NCI-H187 treated with DMSO at 0.1 percent for 48 hours (cell line): ENCODE results near the gene AMZ1.

Source experiments
- DNase-seq: peaks from one replicate; lab custom pipeline; 2025; lab: John Stamatoyannopoulos, UW

AMZ1 gene, protein sequence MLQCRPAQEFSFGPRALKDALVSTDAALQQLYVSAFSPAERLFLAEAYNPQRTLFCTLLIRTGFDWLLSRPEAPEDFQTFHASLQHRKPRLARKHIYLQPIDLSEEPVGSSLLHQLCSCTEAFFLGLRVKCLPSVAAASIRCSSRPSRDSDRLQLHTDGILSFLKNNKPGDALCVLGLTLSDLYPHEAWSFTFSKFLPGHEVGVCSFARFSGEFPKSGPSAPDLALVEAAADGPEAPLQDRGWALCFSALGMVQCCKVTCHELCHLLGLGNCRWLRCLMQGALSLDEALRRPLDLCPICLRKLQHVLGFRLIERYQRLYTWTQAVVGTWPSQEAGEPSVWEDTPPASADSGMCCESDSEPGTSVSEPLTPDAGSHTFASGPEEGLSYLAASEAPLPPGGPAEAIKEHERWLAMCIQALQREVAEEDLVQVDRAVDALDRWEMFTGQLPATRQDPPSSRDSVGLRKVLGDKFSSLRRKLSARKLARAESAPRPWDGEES

DNA sequence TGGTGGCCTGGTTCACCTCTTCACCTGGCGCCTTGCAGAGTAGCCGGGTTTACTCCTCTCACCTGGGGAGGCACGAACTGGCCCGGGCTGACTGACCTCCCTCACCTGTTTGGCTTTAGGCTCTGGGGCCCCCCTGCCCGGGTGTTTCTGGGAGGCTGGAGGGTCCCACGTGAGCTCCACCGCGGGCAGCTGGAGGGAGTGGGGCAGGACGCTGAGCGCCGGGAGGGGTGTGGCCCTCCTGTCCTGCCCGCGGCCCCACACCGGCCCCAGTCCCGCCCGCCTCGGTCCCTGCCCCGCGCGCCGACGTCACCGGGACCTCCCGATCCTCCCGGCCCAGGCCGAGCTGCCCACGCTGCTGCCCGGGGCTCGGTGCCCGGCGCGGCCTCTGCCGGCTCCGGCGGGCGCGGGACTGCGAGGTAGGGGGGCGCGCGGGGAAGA lies at the start of gene AMZ1:
AMZ1 (plus strand) TSS at position 322 of the 438 bp plus-strand sequence. CDS start 12,250 bp downstream, outside the sequence.
- no peak for DNase-seq

DNA sequence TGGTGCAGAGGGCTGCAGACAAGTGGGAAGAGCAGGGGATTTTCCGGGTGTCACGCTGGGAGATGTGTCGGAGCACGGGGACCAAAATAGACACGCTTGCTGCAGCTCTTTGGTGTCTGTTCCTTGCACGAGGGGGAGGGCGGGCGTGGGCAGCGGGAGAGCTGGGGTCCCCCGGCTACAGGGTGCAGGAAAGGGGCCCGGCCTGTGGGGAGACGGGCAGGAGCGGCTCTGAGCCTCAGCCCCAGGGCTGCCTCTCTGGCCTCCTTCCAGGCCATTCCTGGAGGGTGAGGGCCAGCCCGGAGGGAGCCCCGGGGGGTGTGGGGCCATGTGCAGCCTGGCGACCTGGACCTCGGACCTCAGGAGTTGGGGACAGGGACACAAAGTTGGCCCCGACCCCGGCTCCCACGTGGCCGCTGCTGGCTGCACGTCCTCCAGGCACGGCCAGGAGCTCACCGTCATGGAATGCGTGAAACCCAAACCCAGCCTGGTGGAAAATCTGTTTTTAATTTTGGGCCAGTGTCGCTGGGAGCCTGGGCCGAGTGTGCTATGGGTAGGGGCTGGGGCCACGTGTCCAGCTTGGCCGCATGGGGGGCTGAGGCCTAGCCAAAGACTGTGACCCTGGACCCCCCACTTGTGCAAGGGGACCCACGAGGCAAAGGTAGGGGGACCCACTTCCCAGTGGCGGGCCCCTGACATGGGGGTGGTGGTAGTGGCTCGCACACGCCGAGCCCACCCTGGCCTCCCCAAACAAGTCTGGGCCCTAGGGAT lies 49.6 kb upstream of the AMZ1 start:
- no peak for DNase-seq

DNA sequence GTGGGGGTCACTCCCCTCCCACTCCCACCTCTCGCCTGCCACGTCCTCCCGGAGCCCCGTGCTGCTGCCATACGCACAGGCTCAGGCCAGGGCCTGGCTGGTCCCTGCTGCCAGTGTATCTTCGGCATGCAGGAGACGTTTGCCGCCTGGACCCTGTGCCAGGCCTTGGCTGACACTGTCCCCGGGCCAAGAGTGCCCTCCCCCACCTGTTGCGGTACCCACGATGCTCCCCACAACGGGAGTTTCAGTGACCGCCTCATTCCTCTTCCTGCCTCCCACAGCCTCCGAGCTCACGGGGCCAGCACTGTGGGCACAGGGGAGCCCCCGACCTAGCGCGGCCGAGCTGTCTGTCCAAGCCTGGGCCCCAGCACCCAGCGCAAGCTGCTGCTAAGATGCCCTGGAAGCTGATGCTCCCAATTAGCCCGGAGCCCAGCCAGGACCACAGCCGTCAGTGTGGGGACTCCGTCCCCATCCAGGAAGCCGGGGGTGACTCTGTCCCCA lies 48.8 kb upstream of the AMZ1 start:
- DNase-seq: no peak

DNA sequence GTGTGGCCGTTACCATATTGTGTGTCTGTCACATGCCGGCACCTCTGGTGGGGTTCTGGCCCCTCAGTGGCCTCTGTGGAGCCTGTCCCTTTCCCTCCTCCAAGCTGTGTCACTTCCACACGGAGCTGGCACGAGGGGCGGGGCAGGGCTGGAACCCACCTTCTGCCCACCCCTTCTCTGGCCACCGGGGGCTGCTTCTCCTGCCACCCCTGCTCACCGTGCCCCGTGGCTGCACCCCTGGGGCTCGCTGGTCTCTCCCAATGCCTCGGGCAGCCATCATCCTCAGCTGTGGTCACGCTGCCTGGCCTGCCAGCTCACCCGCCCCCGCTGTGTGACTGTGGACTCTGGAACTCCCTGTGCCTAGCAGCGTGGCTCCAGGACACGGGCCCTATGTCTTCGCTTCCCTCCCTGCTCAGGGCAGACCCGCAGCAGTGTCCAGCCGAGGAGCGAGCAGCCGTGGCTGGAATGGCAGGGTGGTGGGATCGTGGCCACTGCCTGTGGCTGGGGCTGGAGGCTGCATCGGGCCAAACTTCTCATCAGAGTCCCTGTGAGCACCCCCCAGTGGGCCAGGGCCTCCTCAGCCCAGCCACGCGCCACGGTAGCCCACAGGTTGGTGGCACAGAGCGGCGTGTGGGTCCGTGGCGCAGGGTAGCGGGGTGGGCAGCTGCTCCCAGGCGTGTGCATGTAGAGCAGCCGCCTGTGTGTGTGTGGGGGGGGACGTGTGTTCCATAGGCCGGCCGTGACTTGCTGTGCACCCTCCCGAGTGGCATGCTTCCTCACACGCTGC lies 48.1 kb upstream of the AMZ1 start:
- no peak for DNase-seq

DNA sequence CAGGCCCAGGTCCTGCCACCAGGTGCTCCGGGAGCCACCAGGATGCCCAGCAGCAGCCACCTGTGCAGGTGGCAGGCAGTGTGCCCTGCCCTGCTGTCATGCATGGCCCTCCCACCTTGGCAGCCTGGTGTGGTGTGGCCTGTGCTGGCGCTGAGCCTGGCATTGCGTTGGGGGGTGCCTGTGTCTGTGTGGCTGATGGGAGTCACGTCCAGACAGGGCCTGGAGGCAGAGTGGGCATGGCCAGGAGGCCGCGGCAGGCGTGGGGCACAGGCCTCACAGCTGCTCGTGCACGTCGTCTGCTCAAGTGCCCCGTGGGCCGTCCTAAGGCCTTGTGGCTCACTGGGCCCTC lies 47.5 kb upstream of the AMZ1 start:
- DNase-seq: no peak

DNA sequence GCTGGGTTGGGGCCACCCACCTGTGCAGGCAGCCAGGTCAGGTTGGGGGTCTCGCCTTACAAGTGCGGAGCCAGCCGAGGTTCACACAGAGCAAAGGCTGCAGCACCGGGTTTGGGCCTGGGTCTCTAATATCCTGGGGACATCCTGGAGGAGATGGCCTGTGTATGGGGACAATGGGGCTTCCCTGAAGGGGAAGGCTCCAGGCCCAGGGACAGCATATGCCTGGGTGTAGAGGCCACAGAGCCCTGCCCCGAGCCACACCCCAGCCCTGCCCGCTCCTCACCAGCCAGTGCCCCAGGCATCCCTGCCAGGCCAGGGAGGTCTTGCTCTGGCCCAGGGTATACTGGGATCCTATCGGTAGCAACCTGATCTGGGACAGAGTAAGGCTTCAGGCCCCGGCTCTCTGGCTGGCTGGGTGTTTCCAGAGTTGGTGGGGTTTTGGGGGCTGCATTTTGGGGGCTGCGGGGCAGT lies 47.1 kb upstream of the AMZ1 start:
- DNase-seq: no peak

DNA sequence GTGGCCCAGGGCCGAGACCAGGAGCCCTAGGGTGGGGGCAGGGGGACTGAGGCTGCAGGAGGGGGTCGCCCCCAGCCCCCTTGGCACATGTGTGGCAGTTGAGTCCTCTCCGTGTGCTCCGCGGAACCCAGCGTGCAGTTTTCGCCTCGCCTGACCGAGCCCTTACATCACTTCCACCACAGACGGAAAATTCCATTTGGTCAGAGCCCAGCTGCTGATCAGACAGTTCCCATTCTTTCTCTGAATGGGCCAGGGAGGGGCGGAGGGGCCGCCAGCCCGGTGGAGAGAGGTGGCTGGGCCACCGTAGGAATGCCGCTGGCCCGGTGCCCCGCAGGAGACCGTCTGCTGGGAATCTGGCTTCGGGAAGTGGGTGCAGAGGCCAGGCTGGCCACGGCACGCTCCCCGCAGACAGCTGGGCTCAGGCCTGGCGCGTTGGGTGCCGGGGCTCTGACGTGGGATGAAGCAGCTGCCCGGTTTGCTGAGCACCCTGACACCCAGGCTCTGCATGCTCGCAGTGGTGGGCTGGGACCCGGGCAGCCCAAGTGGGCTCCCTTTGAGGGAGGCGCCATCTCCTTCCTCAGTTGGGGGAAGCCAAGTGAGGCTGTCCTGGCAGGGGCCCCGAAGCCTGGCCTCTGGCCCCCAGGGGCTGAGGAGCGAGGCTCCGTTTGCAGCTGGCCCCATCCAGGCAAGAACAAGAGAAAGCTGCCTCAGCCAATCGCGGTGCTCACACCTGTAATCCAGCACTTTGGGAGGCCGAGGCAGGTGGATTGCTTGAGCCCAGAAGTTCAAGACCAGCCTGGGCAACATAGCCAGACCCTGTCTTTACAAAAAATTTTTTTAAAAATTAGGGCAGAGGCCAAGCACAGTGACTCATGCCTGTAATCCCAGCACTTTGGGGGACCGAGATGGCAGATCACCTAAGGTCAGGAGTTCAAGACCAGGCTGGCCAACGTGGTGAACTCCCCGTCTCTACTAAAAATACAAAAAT lies 46.3 kb upstream of the AMZ1 start:
- no peak for DNase-seq

DNA sequence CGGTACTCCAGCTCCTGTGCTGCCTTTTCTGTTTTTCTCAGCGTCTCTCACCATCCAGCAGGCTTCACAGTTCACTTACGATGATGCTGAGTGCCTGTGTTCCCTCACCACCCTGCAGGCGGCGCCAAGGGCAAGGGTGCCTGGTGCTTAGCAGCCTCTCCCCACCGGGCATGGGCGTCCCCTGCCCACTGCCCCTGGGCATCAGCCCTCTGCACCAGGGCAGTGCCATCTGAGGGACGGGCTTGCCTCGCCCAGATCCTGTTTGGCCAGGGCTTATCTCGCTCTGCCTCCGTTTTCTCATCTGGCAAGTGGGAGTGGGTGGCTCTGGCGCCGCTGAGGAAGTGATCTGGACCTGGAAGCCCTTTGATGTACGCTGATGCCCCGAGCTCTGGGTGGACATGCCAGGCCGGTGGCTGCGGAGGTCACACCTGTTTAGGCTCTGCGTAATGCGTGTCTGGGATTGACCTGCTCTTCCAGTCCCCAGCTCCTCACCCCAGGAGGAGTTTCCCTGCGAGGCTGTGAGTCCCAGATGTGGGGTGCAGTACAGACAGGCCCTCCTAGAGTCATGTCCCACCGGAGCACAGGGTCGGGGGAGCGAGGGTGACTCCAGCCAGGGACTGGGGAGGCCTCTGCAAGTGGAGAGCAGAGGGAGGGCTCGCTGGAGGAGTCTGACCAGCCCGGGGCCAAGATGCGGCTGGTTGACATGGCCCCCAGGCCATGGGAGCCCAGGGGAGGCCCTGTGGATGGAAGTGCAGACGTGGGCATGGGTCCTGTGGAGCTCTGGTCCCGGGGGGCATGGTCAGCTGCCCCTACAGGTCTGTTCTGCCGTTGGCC lies 44.4 kb upstream of the AMZ1 start:
- no peak for DNase-seq

DNA sequence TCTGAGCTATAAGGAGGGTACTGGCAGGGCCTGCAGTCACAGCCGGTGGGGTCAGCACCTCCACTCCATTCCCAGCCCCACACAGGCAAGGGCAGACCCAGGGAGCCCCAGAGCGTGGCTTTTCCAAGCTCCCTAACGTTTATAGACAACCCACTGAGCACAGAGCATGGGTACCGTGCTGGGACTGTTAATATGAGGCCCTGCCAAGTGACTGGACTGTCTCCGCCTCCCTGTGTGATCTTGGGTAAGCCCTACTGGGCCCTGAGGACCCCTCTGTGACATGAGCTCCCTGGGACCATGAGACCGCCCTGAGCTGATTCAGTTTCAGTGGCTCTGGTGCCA lies 43.8 kb upstream of the AMZ1 start:
- no peak for DNase-seq

DNA sequence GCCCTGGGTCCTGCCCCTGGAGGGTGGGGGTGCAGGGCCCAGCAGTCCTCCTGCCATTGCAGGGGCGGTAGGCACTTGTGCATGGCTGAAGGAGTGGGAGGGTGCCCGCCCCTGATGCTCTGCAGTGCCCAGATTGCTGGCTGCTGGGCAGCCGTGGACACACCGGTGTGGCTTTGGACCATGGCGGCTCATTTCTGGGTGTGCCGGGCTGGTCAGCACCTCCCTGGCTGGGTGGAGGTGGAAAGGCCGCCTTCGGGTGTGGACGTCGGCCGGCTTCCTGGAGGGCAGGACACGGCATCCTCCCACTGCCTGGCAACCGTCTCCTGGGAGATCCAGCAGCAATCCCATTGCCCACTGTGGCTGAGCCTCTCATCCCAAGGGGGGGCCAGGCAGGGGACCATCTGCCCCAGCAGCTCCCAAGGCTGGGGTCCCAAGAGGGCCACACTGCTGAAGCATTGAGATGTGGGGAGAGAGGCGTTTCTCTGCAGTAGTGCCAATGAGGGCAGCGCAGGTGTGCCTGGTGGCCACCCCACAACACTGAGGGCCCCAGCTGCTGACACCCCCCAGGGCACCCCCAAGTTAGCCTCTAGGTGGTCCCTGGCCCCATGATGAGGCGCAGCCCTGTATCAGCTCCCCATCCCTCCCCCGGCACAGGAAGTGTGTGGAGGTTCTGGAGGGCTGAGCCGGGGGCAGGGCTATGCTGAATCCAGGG lies 43.3 kb upstream of the AMZ1 start:
- no peak for DNase-seq

DNA sequence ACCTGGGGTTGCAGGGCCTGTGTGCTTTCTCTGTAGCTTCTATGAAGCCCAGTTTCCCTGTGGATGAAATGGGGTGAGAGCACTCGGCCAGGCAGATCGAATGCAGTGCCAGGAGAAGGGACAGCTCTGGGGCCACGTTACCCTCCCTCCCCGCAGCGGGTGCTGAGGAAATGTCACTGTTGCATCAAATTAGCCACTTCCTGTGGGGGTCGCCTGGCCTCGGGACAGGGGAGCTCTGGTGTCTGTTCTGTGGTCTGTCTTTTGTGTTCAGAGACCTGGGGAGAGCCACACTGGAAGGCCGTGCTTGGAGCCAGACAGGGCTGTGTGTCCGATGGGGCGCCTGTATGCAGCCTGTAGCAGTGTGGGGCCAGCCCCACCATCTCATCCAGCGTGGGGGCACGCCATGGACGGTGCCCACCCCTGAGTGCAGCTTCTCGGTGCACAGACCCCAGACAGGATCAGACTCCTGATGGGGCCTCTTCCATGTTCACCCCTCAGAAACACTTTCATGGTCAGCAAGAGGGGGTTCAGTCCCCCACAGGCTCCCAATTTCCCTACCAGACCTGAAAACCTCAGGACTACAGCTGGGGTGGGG lies 42.6 kb upstream of the AMZ1 start:
- no peak for DNase-seq

DNA sequence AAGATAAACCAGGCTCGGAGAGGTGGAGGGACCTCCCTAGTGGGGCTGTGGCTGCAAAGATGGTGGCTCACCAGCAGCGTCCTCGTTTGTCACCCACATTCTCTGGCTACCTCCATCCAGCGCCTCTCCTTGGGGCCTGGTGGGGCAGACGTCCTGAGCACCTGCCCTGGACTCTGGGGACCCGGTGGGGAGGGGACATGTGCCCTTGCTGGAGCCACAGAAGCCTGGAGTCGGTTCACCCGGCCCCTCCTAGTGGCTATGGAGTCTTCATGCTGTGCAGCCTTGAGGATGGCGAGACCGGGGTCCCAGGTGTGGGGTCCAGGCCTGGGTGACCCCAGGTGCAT lies 41.7 kb upstream of the AMZ1 start:
- DNase-seq: no peak

DNA sequence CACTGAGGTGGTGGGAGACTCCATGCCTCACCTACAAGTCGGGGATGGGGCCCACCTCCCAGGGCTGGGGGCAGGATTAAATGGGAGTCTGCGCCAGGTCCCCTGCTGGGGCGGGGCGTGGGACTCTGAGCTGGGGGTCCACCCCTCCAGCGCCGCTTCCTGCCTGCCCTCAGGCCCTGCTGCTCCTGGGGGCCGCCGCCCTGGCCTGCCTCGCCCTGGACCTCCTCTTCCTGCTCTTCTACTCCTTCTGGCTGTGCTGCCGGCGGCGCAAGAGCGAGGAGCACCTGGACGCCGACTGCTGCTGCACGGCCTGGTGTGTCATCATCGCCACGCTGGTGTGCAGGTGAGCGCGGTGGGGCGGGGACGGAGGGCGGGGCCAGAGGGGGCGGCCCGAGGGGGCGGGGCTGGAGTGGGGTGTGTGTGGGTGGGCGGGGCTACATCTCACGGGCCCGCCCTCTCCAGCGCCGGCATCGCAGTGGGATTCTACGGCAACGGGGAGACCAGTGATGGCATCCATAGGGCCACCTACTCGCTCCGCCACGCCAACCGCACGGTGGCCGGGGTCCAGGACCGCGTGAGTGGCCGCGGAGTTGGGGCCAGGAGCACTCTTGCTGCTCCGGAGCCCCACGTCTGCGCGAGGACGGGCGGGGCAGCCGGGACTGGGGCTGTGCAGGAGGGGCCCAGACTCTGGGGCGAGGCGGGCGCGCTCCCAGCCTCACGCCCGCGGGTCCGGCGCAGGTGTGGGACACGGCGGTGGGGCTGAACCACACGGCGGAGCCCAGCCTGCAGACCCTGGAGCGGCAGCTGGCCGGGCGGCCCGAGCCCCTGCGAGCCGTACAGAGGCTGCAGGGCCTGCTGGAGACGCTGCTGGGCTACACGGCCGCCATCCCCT lies 41.1 kb upstream of the AMZ1 start:
- DNase-seq: no peak

DNA sequence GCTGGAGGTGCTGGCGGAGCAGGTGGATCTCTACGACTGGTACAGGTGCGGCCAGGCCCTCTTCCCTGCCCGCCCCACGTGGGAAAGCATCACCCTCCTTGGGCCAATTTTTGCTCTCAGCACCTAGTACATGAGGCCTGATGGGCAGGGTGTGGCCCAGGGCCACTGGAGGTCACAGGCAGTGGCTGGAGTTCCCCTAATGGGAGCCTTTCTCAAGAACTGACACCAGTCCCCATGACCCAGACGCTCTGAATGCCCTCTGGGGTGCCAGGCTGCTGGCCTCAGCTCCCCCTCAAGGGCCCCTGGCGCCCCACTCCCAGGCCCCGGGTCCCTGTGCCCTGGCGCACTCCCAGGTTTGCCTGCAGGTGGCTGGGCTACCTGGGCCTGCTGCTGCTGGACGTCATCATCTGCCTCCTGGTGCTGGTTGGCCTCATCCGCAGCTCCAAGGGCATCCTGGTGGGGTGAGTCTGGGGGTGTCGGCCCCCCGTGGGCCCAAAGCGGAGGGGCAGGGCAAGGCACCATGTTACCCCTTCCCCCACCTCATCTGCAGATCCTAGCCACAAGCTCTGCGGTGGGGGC lies 40.3 kb upstream of the AMZ1 start:
- no peak for DNase-seq

DNA sequence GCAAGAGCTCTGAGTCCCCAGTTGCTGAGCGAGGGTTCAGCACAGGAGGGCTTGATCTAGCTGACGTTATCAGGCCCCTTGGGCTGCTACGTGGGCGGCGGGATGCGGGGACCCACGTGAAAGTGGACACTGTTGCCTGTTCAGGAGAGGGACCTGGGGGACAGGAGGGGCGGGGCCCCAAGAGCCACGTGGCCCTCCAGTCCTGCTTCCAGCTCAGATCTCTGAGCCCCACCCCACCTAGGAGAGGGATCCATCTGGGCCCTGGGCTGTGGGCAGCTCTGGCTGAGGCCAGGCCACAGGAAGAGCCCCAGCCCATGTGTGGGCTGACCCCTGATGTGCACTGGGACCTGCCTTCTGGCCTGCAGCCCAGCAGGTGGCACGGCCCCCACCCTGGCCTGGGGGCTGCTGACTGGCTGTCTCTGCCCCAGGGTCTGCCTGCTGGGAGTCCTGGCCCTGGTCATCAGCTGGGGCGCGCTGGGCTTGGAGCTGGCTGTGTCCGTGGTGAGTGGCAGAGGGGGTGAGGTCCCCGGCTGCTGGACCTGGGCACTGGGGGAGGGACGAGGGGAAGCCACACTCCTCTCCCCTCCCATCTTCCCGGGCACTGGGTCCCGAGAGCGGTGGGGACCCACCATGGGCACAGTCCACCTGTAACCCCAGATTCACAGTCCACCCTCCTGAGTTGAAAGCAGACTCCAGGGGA lies 38.7 kb upstream of the AMZ1 start:
- no peak for DNase-seq

DNA sequence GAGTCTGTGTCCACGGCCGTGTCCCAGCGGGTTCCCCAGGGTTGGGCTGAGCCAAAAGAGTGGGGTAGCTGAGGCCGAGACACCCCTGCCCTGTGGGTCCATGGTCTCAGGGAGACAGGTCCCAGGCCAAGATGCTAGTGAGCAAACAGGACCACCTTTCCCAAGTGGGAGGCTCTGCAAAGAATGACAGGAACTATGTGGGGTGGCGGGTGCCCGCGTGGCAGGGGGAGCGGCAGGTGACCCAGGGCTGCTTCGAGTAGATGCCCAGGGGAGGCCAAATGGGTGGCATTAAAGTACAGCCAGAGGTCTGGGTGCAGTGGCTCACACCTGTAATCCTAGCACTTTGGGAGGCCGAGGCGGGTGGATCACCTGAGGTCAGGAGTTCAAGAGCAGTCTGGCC lies 38.0 kb upstream of the AMZ1 start:
- no peak for DNase-seq

DNA sequence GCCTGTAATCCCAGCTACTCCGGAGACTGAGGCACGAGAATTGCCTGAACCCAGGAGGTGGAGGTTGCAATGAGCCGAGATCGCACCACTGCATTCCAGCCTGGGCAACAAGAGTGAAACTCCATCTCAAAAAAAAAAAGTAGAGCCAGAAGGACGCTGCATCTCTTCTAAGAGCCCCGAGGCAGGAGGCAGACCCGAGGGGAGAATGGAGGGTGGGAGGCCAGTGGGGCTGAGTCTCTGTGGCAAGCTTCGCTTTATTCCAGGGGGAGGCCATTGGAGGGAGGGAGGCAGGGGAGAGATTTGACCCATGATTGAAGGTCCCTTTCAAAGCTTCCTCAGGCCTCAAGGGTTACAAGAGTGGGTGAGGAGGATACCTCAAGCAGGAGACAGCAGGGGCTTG lies 37.6 kb upstream of the AMZ1 start:
- no peak for DNase-seq
